GM18873 (cell line): ENCODE data around the gene GGTA1.

Experiments
- ATAC-seq: cut with Tn5 transposase; IDR thresholded peaks from one replicate; pipeline ENCODE4 v1.9.1; 2021; ENCODE audit warnings: mild to moderate bottlenecking, moderate library complexity, moderate number of reproducible peaks; ENCODE audit not compliant: unreplicated experiment, low FRiP score

The GGTA1 gene

GRCh38 chr9:121424024-121424432 is 75.6 kb downstream of the GGTA1 start:
- no peak for ATAC-seq

- ATAC-seq: no peak
Measured at GRCh38 chr9:121411993-121412392, 87.7 kb downstream of the GGTA1 start.

- ATAC-seq: no peak
Measured at GRCh38 chr9:121405899-121406298, 93.7 kb downstream of the GGTA1 start.
